Measurements from ENCODE around the gene EHMT1.

- TF ChIP-seq, protein P1, sequence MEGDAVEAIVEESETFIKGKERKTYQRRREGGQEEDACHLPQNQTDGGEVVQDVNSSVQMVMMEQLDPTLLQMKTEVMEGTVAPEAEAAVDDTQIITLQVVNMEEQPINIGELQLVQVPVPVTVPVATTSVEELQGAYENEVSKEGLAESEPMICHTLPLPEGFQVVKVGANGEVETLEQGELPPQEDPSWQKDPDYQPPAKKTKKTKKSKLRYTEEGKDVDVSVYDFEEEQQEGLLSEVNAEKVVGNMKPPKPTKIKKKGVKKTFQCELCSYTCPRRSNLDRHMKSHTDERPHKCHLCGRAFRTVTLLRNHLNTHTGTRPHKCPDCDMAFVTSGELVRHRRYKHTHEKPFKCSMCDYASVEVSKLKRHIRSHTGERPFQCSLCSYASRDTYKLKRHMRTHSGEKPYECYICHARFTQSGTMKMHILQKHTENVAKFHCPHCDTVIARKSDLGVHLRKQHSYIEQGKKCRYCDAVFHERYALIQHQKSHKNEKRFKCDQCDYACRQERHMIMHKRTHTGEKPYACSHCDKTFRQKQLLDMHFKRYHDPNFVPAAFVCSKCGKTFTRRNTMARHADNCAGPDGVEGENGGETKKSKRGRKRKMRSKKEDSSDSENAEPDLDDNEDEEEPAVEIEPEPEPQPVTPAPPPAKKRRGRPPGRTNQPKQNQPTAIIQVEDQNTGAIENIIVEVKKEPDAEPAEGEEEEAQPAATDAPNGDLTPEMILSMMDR (IDR thresholded peaks at IDR 0.05 in 2 of 3, conservative IDR thresholded peaks at IDR 0.05 in 1 of 3; ENCODE audit: insufficient read depth in 2 of 3, low read depth in 1 of 3, low read length in 3 of 3): no peak
- TF ChIP-seq CREBBP (IDR thresholded peaks at IDR 0.05; ENCODE audit: low read depth, low read length) (no peak), CEBPZ (IDR thresholded peaks at IDR 0.05; ENCODE audit: borderline replicate concordance, low read depth, low read length) (no peak), SIN3A (IDR thresholded peaks at IDR 0.05; ENCODE audit: borderline replicate concordance in 2 of 2, control insufficient read depth in 1 of 2, low read depth in 2 of 2, low read length in 2 of 2) (no peak), RAD21 (CRISPR knock-in tag; conservative IDR thresholded peaks at IDR 0.05 in 1 of 2, IDR thresholded peaks at IDR 0.05 in 1 of 2) (no peak), POLR2A (conservative IDR thresholded peaks at IDR 0.05) (no peak), HNRNPLL (IDR thresholded peaks at IDR 0.05; ENCODE audit: low read depth, low read length, poor library complexity, severe bottlenecking) (no peak), FUS (optimal IDR thresholded peaks at IDR 0.05; ENCODE audit: low read depth, low read length) (no peak), ZBTB7A (IDR thresholded peaks at IDR 0.05; ENCODE audit: borderline replicate concordance, control insufficient read depth, low read depth, low read length) (no peak), HDAC6 (IDR thresholded peaks at IDR 0.05; ENCODE audit: low read depth, low read length) (no peak)
- TF ChIP-seq, protein P2, sequence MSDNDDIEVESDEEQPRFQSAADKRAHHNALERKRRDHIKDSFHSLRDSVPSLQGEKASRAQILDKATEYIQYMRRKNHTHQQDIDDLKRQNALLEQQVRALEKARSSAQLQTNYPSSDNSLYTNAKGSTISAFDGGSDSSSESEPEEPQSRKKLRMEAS (CRISPR knock-in tag; IDR thresholded peaks at IDR 0.05): no peak
- TF ChIP-seq, protein P3, sequence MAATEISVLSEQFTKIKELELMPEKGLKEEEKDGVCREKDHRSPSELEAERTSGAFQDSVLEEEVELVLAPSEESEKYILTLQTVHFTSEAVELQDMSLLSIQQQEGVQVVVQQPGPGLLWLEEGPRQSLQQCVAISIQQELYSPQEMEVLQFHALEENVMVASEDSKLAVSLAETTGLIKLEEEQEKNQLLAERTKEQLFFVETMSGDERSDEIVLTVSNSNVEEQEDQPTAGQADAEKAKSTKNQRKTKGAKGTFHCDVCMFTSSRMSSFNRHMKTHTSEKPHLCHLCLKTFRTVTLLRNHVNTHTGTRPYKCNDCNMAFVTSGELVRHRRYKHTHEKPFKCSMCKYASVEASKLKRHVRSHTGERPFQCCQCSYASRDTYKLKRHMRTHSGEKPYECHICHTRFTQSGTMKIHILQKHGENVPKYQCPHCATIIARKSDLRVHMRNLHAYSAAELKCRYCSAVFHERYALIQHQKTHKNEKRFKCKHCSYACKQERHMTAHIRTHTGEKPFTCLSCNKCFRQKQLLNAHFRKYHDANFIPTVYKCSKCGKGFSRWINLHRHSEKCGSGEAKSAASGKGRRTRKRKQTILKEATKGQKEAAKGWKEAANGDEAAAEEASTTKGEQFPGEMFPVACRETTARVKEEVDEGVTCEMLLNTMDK (IDR thresholded peaks at IDR 0.05; ENCODE audit: borderline replicate concordance, insufficient read depth, low read depth, low read length, poor library complexity, severe bottlenecking): no peak
- TF ChIP-seq, protein P4, sequence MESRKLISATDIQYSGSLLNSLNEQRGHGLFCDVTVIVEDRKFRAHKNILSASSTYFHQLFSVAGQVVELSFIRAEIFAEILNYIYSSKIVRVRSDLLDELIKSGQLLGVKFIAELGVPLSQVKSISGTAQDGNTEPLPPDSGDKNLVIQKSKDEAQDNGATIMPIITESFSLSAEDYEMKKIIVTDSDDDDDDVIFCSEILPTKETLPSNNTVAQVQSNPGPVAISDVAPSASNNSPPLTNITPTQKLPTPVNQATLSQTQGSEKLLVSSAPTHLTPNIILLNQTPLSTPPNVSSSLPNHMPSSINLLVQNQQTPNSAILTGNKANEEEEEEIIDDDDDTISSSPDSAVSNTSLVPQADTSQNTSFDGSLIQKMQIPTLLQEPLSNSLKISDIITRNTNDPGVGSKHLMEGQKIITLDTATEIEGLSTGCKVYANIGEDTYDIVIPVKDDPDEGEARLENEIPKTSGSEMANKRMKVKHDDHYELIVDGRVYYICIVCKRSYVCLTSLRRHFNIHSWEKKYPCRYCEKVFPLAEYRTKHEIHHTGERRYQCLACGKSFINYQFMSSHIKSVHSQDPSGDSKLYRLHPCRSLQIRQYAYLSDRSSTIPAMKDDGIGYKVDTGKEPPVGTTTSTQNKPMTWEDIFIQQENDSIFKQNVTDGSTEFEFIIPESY (CRISPR knock-in tag; IDR thresholded peaks at IDR 0.05): no peak
These were observed 7.7 kb downstream of the EHMT1 start for GRCh38 chr9:137626464-137626863.
